Camera-type eye (tissue), 1 donor: ENCODE measurements around the gene CCDC154. TPM values are rescaled to one million over a fixed set of nuclear protein-coding genes. Genes with fewer than 3 reads are reported as not detected.

ENCODE experiments used
- total RNA-seq: library from RNA; depleted of rRNA; stranded (reverse); fragments of >200 nt; gene quantifications from one replicate; pipeline ENCODE4 v1.2.3, GENCODE V29; 2014

Gene CCDC154
- 0.49 TPM for total RNA-seq

GRCh38 chr16:1443980-1444729, at the start of gene CCDC154:
TSS of gene CCDC154 (minus strand) at chr16:1444556. CDS start at chr16:1444322, 234 bp downstream.

GRCh38 chr16:1492923-1493745, 48.8 kb upstream of the CCDC154 start, which contains the start of gene TELO2:
TSS of gene TELO2 (plus strand) at chr16:1493360. CDS start at chr16:1494282, 922 bp downstream.

GRCh38 chr16:1488619-1489018, 44.3 kb upstream of the CCDC154 start, which contains the start of gene PTX4:
TSS of gene PTX4 (minus strand) at chr16:1488944. CDS start at chr16:1488909, 35 bp downstream.

GRCh38 chr16:1474796-1475551, 30.6 kb upstream of the CCDC154 start, which contains the start of gene CLCN7:
TSS of gene CLCN7 (minus strand) at chr16:1475028. CDS start at chr16:1474974, 54 bp downstream.

GRCh38 chr16:1430759-1431496, 13.4 kb downstream of the CCDC154 start, which contains the start of gene PERCC1:
TSS of gene PERCC1 (plus strand) at chr16:1431078. CDS start at chr16:1432594, 1,516 bp downstream.

GRCh38 chr16:1414532-1415260, 29.7 kb downstream of the CCDC154 start, which contains the start of gene UNKL:
TSS of gene UNKL (minus strand) at chr16:1414704. CDS start at chr16:1414691, 13 bp downstream.

Other genes starting within 250 kb of the CCDC154 start
- not detected for gene TPSG1, start 219.3 kb downstream of the CCDC154 start, total RNA-seq
- gene TPSB2, start 214.4 kb downstream of the CCDC154 start, total RNA-seq = 5.2 TPM
- gene TPSAB1, start 203.9 kb downstream of the CCDC154 start, total RNA-seq = 3.4 TPM
- gene TPSD1, start 188.5 kb downstream of the CCDC154 start, total RNA-seq = 0.66 TPM
- 94.8 TPM for gene UBE2I, start 134.9 kb downstream of the CCDC154 start, total RNA-seq
- 9.3 TPM for gene BAIAP3, start 110.9 kb downstream of the CCDC154 start, total RNA-seq
- 41.5 TPM for gene TSR3, start 92.7 kb downstream of the CCDC154 start, total RNA-seq
- 40.4 TPM for gene GNPTG, start 92.6 kb downstream of the CCDC154 start, total RNA-seq
- 32.5 TPM for gene UNKL, start 29.9 kb downstream of the CCDC154 start, total RNA-seq
- 10.7 TPM for gene UQCC4, start 23.8 kb downstream of the CCDC154 start, total RNA-seq
- gene PERCC1, start 13.5 kb downstream of the CCDC154 start, total RNA-seq = 6.9 TPM
- 47.9 TPM for gene CLCN7, start 30.5 kb upstream of the CCDC154 start, total RNA-seq
- 1.6 TPM for gene PTX4, start 44.4 kb upstream of the CCDC154 start, total RNA-seq
- gene TELO2, start 48.8 kb upstream of the CCDC154 start, total RNA-seq = 26.3 TPM
- 9.6 TPM for gene TMEM204, start 89.1 kb upstream of the CCDC154 start, total RNA-seq
- gene IFT140, start 167.5 kb upstream of the CCDC154 start, total RNA-seq = 73.1 TPM
- gene CRAMP1, start 167.8 kb upstream of the CCDC154 start, total RNA-seq = 17.8 TPM
- 35.5 TPM for gene JPT2, start 233.7 kb upstream of the CCDC154 start, total RNA-seq